Esophagus muscularis mucosa (tissue), 4 donors: Measurements from ENCODE around the gene ZNF878. TPM values are rescaled to one million over a fixed set of nuclear protein-coding genes. Genes with fewer than 3 reads are reported as not detected.

Experiments used
- DNase-seq: peaks from one replicate; pipeline ENCODE4 v3.0.0-alpha.2; 2017; ENCODE audit errors: extremely low spot score
- H3K27ac ChIP-seq, 4 donors: fragments of 200-600 bp; sonication (generic); replicated peaks in 1 of 4; 1 replicate in 3 of 4; 2 replicates in 1 of 4; pipeline ENCODE4 v1.5.1; 2016 to 2019; ENCODE audit warnings: mild to moderate bottlenecking in 1 of 4
- H3K27me3 ChIP-seq, 4 donors: fragments of 200-600 bp; sonication (generic); one replicate each; pipeline versions ENCODE4 v1.5.1 to v1.6.0; 2016 to 2019
- H3K36me3 ChIP-seq, 4 donors: fragments of 200-600 bp; sonication (generic); one replicate each; pipeline ENCODE4 v1.5.1; 2016 to 2019
- H3K4me1 ChIP-seq, 4 donors: fragments of 200-600 bp; sonication (generic); one replicate each; pipeline ENCODE4 v1.5.1; 2016 to 2019
- H3K4me3 ChIP-seq, 4 donors: fragments of 200-600 bp; sonication (generic); 1 replicate in 2 of 4; 2 replicates in 2 of 4; pipeline ENCODE4 v1.5.1; 2016 to 2019; ENCODE audit warnings: mild to moderate bottlenecking in 4 of 4, moderate library complexity in 1 of 4
- H3K9me3 ChIP-seq, 4 donors: fragments of 200-600 bp; sonication (generic); 1 replicate in 3 of 4; 2 replicates in 1 of 4; pipeline ENCODE4 v1.5.1; 2016 to 2019
- CTCF ChIP-seq, 3 experiments: fragments of 200-600 bp in 2 of 3; fragments of 450-650 bp in 1 of 3; sonication (generic) in 2 of 3; IDR thresholded peaks; one replicate each; pipeline ENCODE4 v1.5.1; 2017 to 2019; ENCODE audit warnings: antibody characterized with exemption in 3 of 3, mild to moderate bottlenecking in 2 of 3, moderate library complexity in 1 of 3
- EP300 ChIP-seq: sonication (generic); formaldehyde crosslinking; IDR thresholded peaks from one replicate; pipeline ENCODE4 v1.6.1; 2017; ENCODE audit warnings: antibody characterized with exemption
- POLR2A ChIP-seq: fragments of 450-650 bp; IDR thresholded peaks from one replicate; pipeline ENCODE4 v1.6.1; 2017; ENCODE audit warnings: antibody characterized with exemption, moderate library complexity, mild to moderate bottlenecking, low read depth
- POLR2AphosphoS5 ChIP-seq, 2 donors: sonication (generic); formaldehyde crosslinking; IDR thresholded peaks; one replicate each; pipeline ENCODE4 v1.6.1; 2017; ENCODE audit warnings: antibody characterized with exemption in 2 of 2
- WGBS: methylation state at CpG from one replicate; pipeline ENCODE4 v1.1.5; 2018; 5-methylcytosine and 5-hydroxymethylcytosine counted together
- intact Hi-C: fragments of 100-400 bp; cut with DNase I; formaldehyde crosslinking; loops from one replicate; pipeline ENCODE4 v1.15.1; 2023
- total RNA-seq, 4 donors: library from RNA; depleted of rRNA; stranded (reverse); fragments of >200 nt; gene quantifications; one replicate each; pipeline versions ENCODE4 v1.1.0 to v1.2.1, GENCODE V29; 2016

ZNF878 gene
- total RNA-seq: 1 to 10 TPM in 1 of 4 donors, under 1 TPM in 3; 0.17 to 1.5 (median 0.43) TPM

GRCh38 chr19:12052497-12053169 lies at the start of gene ZNF878:
TSS of gene ZNF878 (minus strand) at chr19:12052961. CDS start at chr19:12052801, 160 bp downstream.
- intact Hi-C loops: loop anchor here (10.0 kb wide), 1 partner anchor 128 kb away; the partner anchor contains the start of gene ZNF700

DNA sequence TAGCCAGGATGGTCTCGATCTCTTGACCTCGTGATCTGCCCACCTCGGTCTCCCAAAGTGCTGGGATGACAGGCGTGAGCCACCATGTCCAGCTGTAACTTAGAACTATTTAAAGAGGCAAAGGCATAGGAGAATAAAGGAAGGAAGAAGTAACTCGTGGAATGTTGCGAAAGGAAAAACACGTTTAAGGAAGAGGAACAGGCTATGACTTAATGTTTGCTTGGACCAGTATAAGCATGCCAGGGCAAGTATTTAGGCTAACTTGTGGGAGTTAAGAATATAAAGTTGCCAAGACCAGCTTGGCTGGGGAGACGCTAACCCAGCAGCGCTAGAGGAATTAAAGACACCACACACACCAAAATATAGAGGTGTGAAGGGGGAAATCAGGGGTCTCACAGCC lies 45.3 kb upstream of the ZNF878 start:
- intact Hi-C loops: no loop called here
- Histone ChIP-seq H3K27ac (no peak overlapping the region), H3K27me3 (no peaks in the 10 kb centered on the region), H3K36me3 (peaks cover 0 to 13% (median 3%) of the 10 kb centered on the region in 4 donors), H3K4me3 (no peak overlapping the region), H3K4me1 (peaks cover 0 to 9% (median 4%) of the 10 kb centered on the region in 4 donors), H3K9me3 (no peaks in the 10 kb centered on the region)
- DNase-seq: no peak
- WGBS: 93% methylated on average over 9 of the region's 9 CpGs
- TF ChIP-seq EP300: no peak
- TF ChIP-seq POLR2A: no peak
- TF ChIP-seq POLR2AphosphoS5 (IDR thresholded peaks at IDR 0.05): no peak
- TF ChIP-seq CTCF (IDR thresholded peaks at IDR 0.05): no peak

More at GRCh38 chr19:12052497-12053169, at the start of gene ZNF878:
- peak; percentile 95 for DNase-seq
- H3K27ac ChIP-seq: peak within 1 kb of the TSS; percentile 78 to 85 (median 80)
- no peaks in the 10 kb centered on the region for H3K27me3 ChIP-seq
- peak; percentile 95 to 96 for TF ChIP-seq POLR2AphosphoS5 (IDR thresholded peaks at IDR 0.05)
- TF ChIP-seq POLR2A: peak; percentile 30
- TF ChIP-seq EP300: no peak
- TF ChIP-seq CTCF (IDR thresholded peaks at IDR 0.05): peak in 2 of 3 experiments; percentile 3 to 10
- H3K36me3 ChIP-seq: no peaks in the 10 kb centered on the region
- 0% methylated on average over 16 of the region's 46 CpGs for WGBS
- peak within 1 kb of the TSS; percentile 70 to 79 (median 76) for H3K4me3 ChIP-seq
- H3K9me3 ChIP-seq: no peaks in the 10 kb centered on the region
- H3K4me1 ChIP-seq: peaks cover 5 to 25% (median 14%) of the 10 kb centered on the region in 4 donors

- Histone ChIP-seq H3K4me1 (peaks cover 3 to 27% (median 24%) of the 10 kb centered on the region in 4 donors), H3K9me3 (no peaks in the 10 kb centered on the region)
Measured at GRCh38 chr19:12095111-12095790, 42.5 kb upstream of the ZNF878 start.

DNA sequence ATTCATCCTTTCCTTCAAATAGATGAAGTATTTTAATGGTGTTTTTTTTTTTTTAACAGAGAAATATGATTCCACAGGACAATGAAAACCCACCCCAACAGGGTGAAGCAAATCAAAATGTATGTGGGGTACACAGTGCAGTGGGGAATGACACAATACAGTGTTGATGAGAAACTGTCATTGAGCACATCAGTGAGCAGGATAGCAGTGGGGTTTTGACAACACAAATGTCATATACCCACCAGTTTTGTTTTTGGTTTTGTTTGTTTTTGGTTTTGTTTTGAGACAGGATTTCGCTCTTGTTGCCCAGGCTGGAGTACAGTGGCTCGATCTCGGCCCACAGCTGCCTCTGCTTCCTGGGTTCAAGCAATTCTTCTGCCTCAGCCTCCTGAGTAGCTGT lies 41.0 kb upstream of the ZNF878 start:
- Histone ChIP-seq H3K4me1 (peaks cover 3 to 27% (median 24%) of the 10 kb centered on the region in 4 donors), H3K9me3 (no peaks in the 10 kb centered on the region), H3K36me3 (peaks cover 0 to 12% (median 3%) of the 10 kb centered on the region in 4 donors), H3K4me3 (no peak overlapping the region), H3K27ac (no peak overlapping the region), H3K27me3 (no peaks in the 10 kb centered on the region)
- no peak for DNase-seq
- 94% methylated on average over 3 of the region's 3 CpGs for WGBS
- no peak for TF ChIP-seq CTCF (IDR thresholded peaks at IDR 0.05)
- TF ChIP-seq POLR2AphosphoS5 (IDR thresholded peaks at IDR 0.05): no peak
- TF ChIP-seq POLR2A: no peak
- TF ChIP-seq EP300: no peak
- intact Hi-C loops: loop anchor here (5.0 kb wide), 1 partner anchor 36 kb away; no protein-coding TSS in a partner anchor

More at GRCh38 chr19:12095111-12095790, 42.5 kb upstream of the ZNF878 start:
- WGBS: 93% methylated on average over 4 of the region's 4 CpGs
- no peak overlapping the region for H3K4me3 ChIP-seq
- H3K27me3 ChIP-seq: no peaks in the 10 kb centered on the region
- H3K36me3 ChIP-seq: peaks cover 0 to 13% (median 3%) of the 10 kb centered on the region in 4 donors
- intact Hi-C loops: no loop called here
- TF ChIP-seq POLR2AphosphoS5 (IDR thresholded peaks at IDR 0.05): no peak
- no peak for TF ChIP-seq POLR2A
- no peak for TF ChIP-seq EP300
- DNase-seq: no peak
- no peak overlapping the region for H3K27ac ChIP-seq

DNA sequence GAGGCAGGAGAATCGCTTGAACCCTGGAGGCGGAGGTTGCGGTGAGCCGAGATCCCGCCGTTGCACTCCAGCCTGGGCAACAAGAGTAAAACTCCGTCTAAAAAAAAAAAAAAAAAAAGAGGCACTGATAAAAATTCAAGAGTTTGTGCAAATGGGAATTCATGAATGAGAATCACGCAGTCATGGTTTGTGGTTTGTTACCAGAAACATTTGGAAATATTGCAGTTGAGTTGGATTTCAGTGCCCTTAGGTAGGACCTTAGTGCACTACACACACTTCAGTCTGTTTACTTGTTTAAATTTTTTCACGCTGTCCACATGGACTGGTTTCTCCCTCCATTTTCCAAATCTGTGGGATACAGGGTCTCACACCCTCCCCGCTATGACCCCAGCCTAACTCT lies 40.2 kb upstream of the ZNF878 start:
- 15% methylated on average over 10 of the region's 10 CpGs for WGBS
- Histone ChIP-seq H3K27me3 (no peaks in the 10 kb centered on the region), H3K27ac (peak overlapping the region in 3 of 4 donors; percentile 77 to 88 (median 85)), H3K9me3 (no peaks in the 10 kb centered on the region), H3K4me1 (peaks cover 3 to 27% (median 24%) of the 10 kb centered on the region in 4 donors), H3K4me3 (peak overlapping the region; percentile 68 to 78 (median 72)), H3K36me3 (peaks cover 0 to 4% (median under 1%) of the 10 kb centered on the region in 4 donors)
- TF ChIP-seq POLR2AphosphoS5 (IDR thresholded peaks at IDR 0.05) (no peak), EP300 (no peak)
- intact Hi-C loops: loop anchor here (5.0 kb wide), 1 partner anchor 36 kb away; no protein-coding TSS in a partner anchor
- DNase-seq: no peak
